Measurements from ENCODE around the gene ATF4. TPM values are rescaled to one million over a fixed set of nuclear protein-coding genes. Genes with fewer than 3 reads are reported as not detected.

ATF4 gene
- total and polyA plus RNA-seq, 2 of the 13 experiments (the other 11 are each of a cell fraction or from before 2014, with no cell fraction given), result 486 to 1,297 TPM

GRCh38 chr22:39502109-39502788 lies 18.1 kb upstream of the ATF4 start, which contains the start of gene MIEF1:
Gene MIEF1, plus strand, starts transcription at chr22:39502290. Its CDS starts 9,005 bp downstream, at chr22:39511295.
- Histone ChIP-seq H2AFZ (ENCODE audit: low read length) (no peak within 1 kb of the TSS), H3K4me1 (ENCODE audit: insufficient read depth, low read length) (peaks cover 64% of the 10 kb centered on the region), H3K9me3 (ENCODE audit: low read length) (no peaks in the 10 kb centered on the region), H3K9ac (ENCODE audit: insufficient read depth, low read depth, low read length) (peak within 1 kb of the TSS; percentile 87), H3K4me3 (replicated peaks in 1 of 3; ENCODE audit: insufficient read depth in 1 of 3, low read depth in 2 of 3, low read length in 3 of 3) (peak within 1 kb of the TSS; percentile 80 to 93 (median 91)), H3K79me2 (ENCODE audit: insufficient read depth, low read length) (peaks cover 44% of the 10 kb centered on the region), H3K4me2 (ENCODE audit: low read depth, low read length) (peak within 1 kb of the TSS; percentile 99), H3K36me3 (replicated peaks in 1 of 2; ENCODE audit: control insufficient read depth in 1 of 2, insufficient read depth in 2 of 2, low read length in 2 of 2) (peaks cover 6 to 34% of the 10 kb centered on the region in 2 experiments), H3K27ac (ENCODE audit: extremely low read length, insufficient read depth, low read length) (peak within 1 kb of the TSS; percentile 94), H3K27me3 (ENCODE audit: control insufficient read depth in 1 of 2, insufficient read depth in 2 of 2, low read length in 2 of 2) (no peaks in the 10 kb centered on the region), H4K20me1 (ENCODE audit: insufficient read depth, low read length) (peaks cover 6% of the 10 kb centered on the region)
- FAIRE-seq, result peak; percentile 89
- CTCF ChIA-PET (ENCODE audit: low intra/inter-chr PET ratio, low total read pairs), result no interaction called here
- 3% methylated on average over 21 of the region's 58 CpGs for WGBS (ENCODE audit: low lambda C conversion rate)
- in situ Hi-C loops (cut with HindIII; ENCODE audit: extremely low pct_ligation_motif_present, low pct_unique_long_range_greater_than_20kb) (no loop called here), intact Hi-C loops (cut with micrococcal nuclease; ENCODE audit: unreplicated experiment) (loop anchor here (2.0 kb wide), 1 partner anchor 19 kb away; the partner anchor contains the start of gene ATF4)
- DNase-seq (ENCODE audit: low spot score), result peak; percentile 96
- POLR2A ChIA-PET, result interaction anchor here (0.7 to 9.1 kb wide), 14 partner anchors 9 to 542 kb away, joined by 3 to 167 read pairs (median 12); partner anchors contain the start of genes ATF4, RPL3, RPS19BP1 and TAB1
- ATAC-seq, result peak; percentile 95
- no TSS peak for BruUV-seq (replicated peaks)
- TF ChIP-seq ARNT2 (CRISPR knock-in tag; IDR thresholded peaks at IDR 0.05; ENCODE audit: low read depth) (0 out of 2 replicates have a peak, but pooled peaks have one; percentile 45), CBX1 (IDR thresholded peaks at IDR 0.05; ENCODE audit: low read depth) (no peak), JUND (CRISPR knock-in tag; IDR thresholded peaks at IDR 0.05) (no peak), CSRNP2 (CRISPR knock-in tag; conservative IDR thresholded peaks at IDR 0.05; ENCODE audit: low read depth) (no peak), NFIC (IDR thresholded peaks at IDR 0.05; ENCODE audit: low read length) (no peak), CREB3 (CRISPR knock-in tag; IDR thresholded peaks at IDR 0.05) (no peak), THYN1 (CRISPR knock-in tag; IDR thresholded peaks at IDR 0.05; ENCODE audit: borderline replicate concordance, low read depth) (no peak), ZBTB46 (CRISPR knock-in tag; IDR thresholded peaks at IDR 0.05; ENCODE audit: borderline replicate concordance) (no peak), CBX2 (IDR thresholded peaks at IDR 0.05; ENCODE audit: low read depth, low read length) (no peak), CBX2 (CRISPR knock-in tag; IDR thresholded peaks at IDR 0.05; ENCODE audit: low read depth) (no peak), ZNF569 (CRISPR knock-in tag; IDR thresholded peaks at IDR 0.05; ENCODE audit: borderline replicate concordance) (no peak), ZNF3 (CRISPR knock-in tag; IDR thresholded peaks at IDR 0.05) (no peak), ZNF264 (CRISPR knock-in tag; IDR thresholded peaks at IDR 0.05) (no peak), ZBTB33 (CRISPR knock-in tag; IDR thresholded peaks at IDR 0.05) (no peak; the same call in 1 of the 2 replicates), SNAPC2 (CRISPR knock-in tag; IDR thresholded peaks at IDR 0.05) (no peak), HINFP (CRISPR knock-in tag; IDR thresholded peaks at IDR 0.05; ENCODE audit: low read depth) (no peak)

Data from HepG2 (cell line).